IgD-negative memory B cell (primary cell): ENCODE measurements around the gene SPDYE2. TPM values are rescaled to one million over a fixed set of nuclear protein-coding genes. Genes with fewer than 3 reads are reported as not detected.
"Not testable (repeated sequence)": the region's sequence is repeated elsewhere in the genome, so short reads cannot be mapped to it uniquely, and the experiment has no call there.

Experiments used
- H3K27ac Mint-ChIP-seq, 3 donors: one replicate each; pipeline ENCODE4 v1.8.0; 2020 to 2022; ENCODE audit warnings: mild to moderate bottlenecking in 3 of 3, mixed read lengths in 3 of 3, moderate library complexity in 1 of 3
- H3K27me3 Mint-ChIP-seq: one replicate; pipeline ENCODE4 v1.8.0; 2021; ENCODE audit warnings: mixed read lengths
- H3K36me3 Mint-ChIP-seq: one replicate; pipeline ENCODE4 v1.8.0; 2020; ENCODE audit warnings: mild to moderate bottlenecking, mixed read lengths
- H3K4me1 Mint-ChIP-seq, 3 donors: one replicate each; pipeline ENCODE4 v1.8.0; 2020 to 2022; ENCODE audit warnings: mixed read lengths in 3 of 3, mild to moderate bottlenecking in 1 of 3
- H3K4me3 Mint-ChIP-seq, 4 donors: one replicate each; pipeline ENCODE4 v1.8.0; 2020 to 2022; ENCODE audit warnings: mild to moderate bottlenecking in 4 of 4, mixed read lengths in 4 of 4, moderate library complexity in 3 of 4
- H3K9me3 Mint-ChIP-seq, 3 donors: one replicate each; pipeline ENCODE4 v1.8.0; 2020 to 2021; ENCODE audit warnings: mixed read lengths in 3 of 3, mild to moderate bottlenecking in 1 of 3
- polyA plus RNA-seq: library from polyadenylated mRNA; unstranded; fragments of 300-500 nt; fragmentation: Illumina TruSeq; gene quantifications from one replicate; pipeline ENCODE4 v1.2.3, GENCODE V29; 2021

Gene SPDYE2
- polyA plus RNA-seq, 1 donor from 2014 or later, result 1.2 TPM

DNA sequence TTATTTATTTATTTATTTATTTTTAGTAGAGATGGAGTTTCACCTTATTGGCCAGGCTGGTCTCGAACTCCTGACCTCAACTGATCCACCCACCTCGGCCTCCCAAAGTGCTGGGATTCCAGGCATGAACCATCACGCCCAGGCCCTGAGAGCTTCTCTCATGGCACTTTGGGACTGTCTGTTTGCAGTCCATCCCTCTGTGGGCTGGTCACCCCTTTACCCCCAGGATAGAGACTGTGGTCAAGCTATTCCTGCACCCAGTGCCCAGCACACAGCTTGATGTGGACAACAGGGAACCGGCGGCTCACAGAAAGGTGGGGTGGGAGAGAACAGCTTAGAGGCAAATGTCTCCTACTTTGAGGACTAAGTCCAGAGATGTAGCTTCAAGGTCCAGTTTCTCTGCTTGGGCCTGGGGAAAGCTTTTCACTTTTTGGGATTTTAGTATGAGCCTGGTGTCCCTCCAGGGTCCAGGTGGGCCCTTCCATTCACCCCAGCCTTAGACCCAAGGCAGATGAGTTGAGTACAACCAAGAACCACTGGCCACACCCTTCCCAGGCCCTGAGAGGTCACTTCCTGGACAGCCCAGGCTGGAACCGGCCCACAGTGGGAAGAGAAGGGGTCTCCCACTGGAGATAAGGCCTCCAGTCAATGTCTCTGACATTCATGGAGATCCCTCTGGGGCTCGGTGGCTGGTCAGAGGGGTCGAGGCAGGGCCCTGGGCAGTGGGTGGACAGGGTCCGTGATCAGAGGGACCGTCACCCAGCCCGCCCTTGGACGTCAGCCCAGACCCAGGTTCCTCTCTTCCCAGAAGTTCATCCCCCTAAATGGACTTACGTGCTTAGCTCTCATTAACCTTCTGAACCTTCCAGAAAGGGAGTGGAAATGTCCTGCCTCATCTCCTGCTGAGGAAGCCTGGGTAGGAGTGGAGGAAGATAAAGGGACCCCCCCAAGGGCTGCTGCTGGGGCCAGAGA lies 22.9 kb upstream of the SPDYE2 start:
- not testable (repeated sequence) for H3K9me3 Mint-ChIP-seq, H3K4me1 Mint-ChIP-seq, H3K4me3 Mint-ChIP-seq, H3K36me3 Mint-ChIP-seq, H3K27ac Mint-ChIP-seq, H3K27me3 Mint-ChIP-seq

DNA sequence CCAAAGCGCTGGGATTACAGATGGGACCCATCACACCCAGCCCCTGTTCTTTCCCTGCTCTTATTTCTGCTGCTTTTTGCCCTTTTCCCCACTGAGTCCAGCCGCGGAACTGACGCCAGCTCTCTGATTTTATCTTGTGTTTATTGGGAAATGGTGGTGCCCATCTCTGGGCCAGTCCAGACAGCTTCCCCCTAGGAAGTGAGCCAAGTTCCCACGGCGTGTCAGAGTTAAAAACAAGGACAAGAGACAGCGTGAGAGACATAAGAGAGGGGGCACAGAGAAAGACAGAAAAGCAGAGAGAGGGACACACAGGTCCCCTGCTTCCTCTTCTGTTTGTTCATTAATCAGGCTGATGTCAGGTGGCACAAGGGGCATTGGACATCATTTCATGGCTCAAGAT lies 19.4 kb upstream of the SPDYE2 start:
- not testable (repeated sequence) for H3K27ac Mint-ChIP-seq, H3K9me3 Mint-ChIP-seq, H3K36me3 Mint-ChIP-seq, H3K27me3 Mint-ChIP-seq, H3K4me3 Mint-ChIP-seq, H3K4me1 Mint-ChIP-seq

- not testable (repeated sequence) for H3K9me3 Mint-ChIP-seq, H3K36me3 Mint-ChIP-seq, H3K27ac Mint-ChIP-seq, H3K4me3 Mint-ChIP-seq, H3K4me1 Mint-ChIP-seq, H3K27me3 Mint-ChIP-seq
These were observed 18.9 kb upstream of the SPDYE2 start for GRCh38 chr7:102532127-102532526.

DNA sequence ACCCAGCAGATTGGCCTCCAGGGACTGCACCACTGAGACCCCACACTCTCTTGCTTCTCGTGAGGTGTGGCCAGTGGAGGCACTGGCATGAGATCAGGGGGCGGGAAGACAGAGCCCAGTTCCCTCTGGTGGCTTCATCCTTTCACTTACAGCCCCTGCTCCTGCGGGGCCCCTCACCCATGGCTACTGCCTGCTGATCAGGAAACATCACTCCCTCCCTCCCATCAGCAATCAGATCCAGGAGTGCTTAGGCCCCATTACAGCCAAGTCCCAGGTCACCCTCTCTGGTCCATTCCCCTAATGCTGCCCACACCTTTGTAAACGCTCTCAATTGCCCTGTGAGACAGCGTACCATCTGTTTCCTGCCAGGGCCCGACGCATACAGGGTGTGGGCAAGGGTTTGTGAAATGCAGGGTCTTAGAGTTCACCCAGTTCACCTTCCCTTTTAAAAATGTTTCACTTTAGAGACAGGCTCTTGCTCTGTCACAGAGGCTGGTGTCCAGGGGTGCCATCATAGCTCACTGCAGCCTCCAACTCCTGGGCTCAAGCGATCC lies 15.9 kb upstream of the SPDYE2 start:
- H3K4me1 Mint-ChIP-seq, H3K27ac Mint-ChIP-seq, H3K9me3 Mint-ChIP-seq, H3K36me3 Mint-ChIP-seq, H3K4me3 Mint-ChIP-seq, H3K27me3 Mint-ChIP-seq: not testable (repeated sequence)

DNA sequence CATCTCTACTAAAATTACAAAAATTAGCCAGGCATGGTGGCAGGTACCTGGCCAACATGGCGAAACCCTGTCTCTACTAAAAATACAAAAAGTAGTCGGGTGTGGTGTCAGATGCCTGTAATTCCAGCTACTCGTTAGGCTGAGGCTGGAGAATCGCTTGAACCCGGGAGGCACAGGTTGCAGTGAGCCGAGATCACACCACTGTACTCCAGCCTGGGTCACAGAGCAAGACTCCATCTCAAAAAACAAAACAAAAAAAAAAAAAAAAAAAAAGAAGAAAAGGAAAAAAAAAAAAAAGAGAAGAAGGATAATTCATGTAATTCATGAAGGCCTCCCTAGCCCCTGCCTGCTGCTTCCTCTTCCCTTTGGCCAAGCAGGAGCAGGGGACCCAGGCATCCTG lies 10.4 kb upstream of the SPDYE2 start:
- H3K4me3 Mint-ChIP-seq, result not testable (repeated sequence)

GRCh38 chr7:102542083-102542482 lies 8.9 kb upstream of the SPDYE2 start:
- H3K27ac Mint-ChIP-seq, H3K4me3 Mint-ChIP-seq, H3K4me1 Mint-ChIP-seq, H3K9me3 Mint-ChIP-seq, H3K36me3 Mint-ChIP-seq, H3K27me3 Mint-ChIP-seq: not testable (repeated sequence)

More for the DNA sequence above, 10.4 kb upstream of the SPDYE2 start:
- not testable (repeated sequence) for H3K9me3 Mint-ChIP-seq, H3K4me1 Mint-ChIP-seq, H3K27ac Mint-ChIP-seq, H3K36me3 Mint-ChIP-seq, H3K27me3 Mint-ChIP-seq

- not testable (repeated sequence) for H3K27ac Mint-ChIP-seq, H3K27me3 Mint-ChIP-seq, H3K4me3 Mint-ChIP-seq, H3K4me1 Mint-ChIP-seq, H3K9me3 Mint-ChIP-seq, H3K36me3 Mint-ChIP-seq
These were observed 8.3 kb upstream of the SPDYE2 start for GRCh38 chr7:102542771-102543170.

GRCh38 chr7:102543596-102543995 lies 7.4 kb upstream of the SPDYE2 start, which contains the start of gene UPK3BL2:
Gene UPK3BL2, minus strand, starts transcription at chr7:102543696. Its CDS starts 60 bp downstream, at chr7:102543636.
- H3K27ac Mint-ChIP-seq, H3K36me3 Mint-ChIP-seq, H3K9me3 Mint-ChIP-seq, H3K4me3 Mint-ChIP-seq, H3K27me3 Mint-ChIP-seq, H3K4me1 Mint-ChIP-seq: not testable (repeated sequence)

GRCh38 chr7:102544372-102544771 lies 6.7 kb upstream of the SPDYE2 start:
- not testable (repeated sequence) for H3K27me3 Mint-ChIP-seq, H3K9me3 Mint-ChIP-seq, H3K4me1 Mint-ChIP-seq, H3K27ac Mint-ChIP-seq, H3K36me3 Mint-ChIP-seq, H3K4me3 Mint-ChIP-seq

- not testable (repeated sequence) for H3K9me3 Mint-ChIP-seq, H3K27ac Mint-ChIP-seq, H3K27me3 Mint-ChIP-seq, H3K36me3 Mint-ChIP-seq, H3K4me3 Mint-ChIP-seq, H3K4me1 Mint-ChIP-seq
These were observed 5.7 kb upstream of the SPDYE2 start for GRCh38 chr7:102545288-102545687.

- H3K4me1 Mint-ChIP-seq, H3K9me3 Mint-ChIP-seq, H3K4me3 Mint-ChIP-seq, H3K27me3 Mint-ChIP-seq, H3K36me3 Mint-ChIP-seq, H3K27ac Mint-ChIP-seq: not testable (repeated sequence)
These were observed 4.7 kb upstream of the SPDYE2 start for GRCh38 chr7:102546353-102546752.

DNA sequence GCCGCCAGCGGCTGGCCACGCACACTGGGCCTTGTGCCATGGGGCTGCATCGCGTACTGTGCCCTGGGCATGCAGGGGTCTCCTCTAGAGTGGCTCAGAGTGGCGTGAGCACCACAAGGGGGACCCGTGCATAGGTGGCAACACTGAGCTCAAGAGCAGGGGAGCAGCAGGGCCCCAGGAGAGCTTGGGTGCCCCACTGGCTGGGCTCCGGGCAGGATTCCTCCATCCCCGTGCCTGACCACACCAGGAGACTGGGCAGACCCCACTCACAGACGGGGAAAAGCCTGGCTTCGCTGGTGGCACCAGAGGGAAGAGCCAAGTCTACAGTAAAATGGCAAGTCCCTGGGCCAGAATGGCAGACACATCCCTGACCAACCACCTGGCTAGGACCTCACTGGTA lies 17.6 kb downstream of the SPDYE2 start:
- not testable (repeated sequence) for H3K9me3 Mint-ChIP-seq, H3K36me3 Mint-ChIP-seq, H3K4me3 Mint-ChIP-seq, H3K4me1 Mint-ChIP-seq, H3K27me3 Mint-ChIP-seq, H3K27ac Mint-ChIP-seq

- peak within 1 kb of the TSS; percentile 81 to 95 (median 88) for H3K27ac Mint-ChIP-seq
- not testable (repeated sequence) for H3K9me3 Mint-ChIP-seq, H3K4me1 Mint-ChIP-seq, H3K36me3 Mint-ChIP-seq, H3K27me3 Mint-ChIP-seq
- peak within 1 kb of the TSS; percentile 90 to 98 (median 94) for H3K4me3 Mint-ChIP-seq
These were observed 21.5 kb downstream of the SPDYE2 start, which contains the start of gene POLR2J3 for GRCh38 chr7:102572261-102573239. Gene POLR2J3, minus strand, starts transcription at chr7:102572583. Its CDS starts 62 bp downstream, at chr7:102572521.

DNA sequence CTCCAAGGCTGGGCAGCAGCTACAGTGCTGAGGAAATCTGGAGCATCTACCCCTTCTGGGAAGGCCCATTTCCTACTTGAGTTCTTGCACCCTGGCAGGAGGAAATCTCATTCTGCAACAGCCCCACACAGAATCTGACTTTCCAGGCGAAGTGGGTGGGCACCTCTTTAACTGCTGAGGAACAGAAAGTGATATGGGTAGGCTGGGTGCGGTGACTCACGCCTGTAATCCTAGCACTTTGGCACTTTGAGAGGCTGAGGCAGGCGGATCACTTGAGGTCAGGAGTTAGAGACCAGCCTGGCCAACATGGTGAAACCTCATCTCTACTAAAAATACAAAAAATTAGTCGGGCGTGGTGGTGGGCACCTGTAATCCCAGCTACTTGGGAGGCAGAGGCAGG lies 23.6 kb downstream of the SPDYE2 start:
- H3K9me3 Mint-ChIP-seq, H3K4me1 Mint-ChIP-seq, H3K36me3 Mint-ChIP-seq, H3K4me3 Mint-ChIP-seq, H3K27me3 Mint-ChIP-seq, H3K27ac Mint-ChIP-seq: not testable (repeated sequence)

DNA sequence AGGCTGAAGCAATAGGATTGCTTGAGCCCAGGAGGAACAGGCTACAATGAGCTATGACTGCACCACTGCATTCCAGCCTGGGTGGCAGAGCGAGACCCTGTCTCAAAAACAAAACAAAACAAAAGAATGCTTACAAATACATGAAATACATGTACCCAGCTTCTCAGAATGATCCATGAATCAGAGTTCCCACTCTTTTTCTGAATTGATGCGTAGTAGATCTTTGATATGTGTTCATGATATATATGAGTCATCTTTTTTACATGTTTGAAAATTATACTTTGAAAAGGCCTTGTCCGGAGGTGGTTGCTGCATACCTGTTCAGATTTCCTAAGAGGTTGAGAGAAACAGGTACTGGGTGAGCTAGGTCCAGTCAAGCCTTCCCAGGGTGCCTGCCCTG lies 25.3 kb downstream of the SPDYE2 start:
- not testable (repeated sequence) for H3K36me3 Mint-ChIP-seq, H3K4me1 Mint-ChIP-seq

More for the DNA sequence above, 25.3 kb downstream of the SPDYE2 start:
- not testable (repeated sequence) for H3K27me3 Mint-ChIP-seq, H3K9me3 Mint-ChIP-seq, H3K4me3 Mint-ChIP-seq, H3K27ac Mint-ChIP-seq
